Measurements from ENCODE around the gene ULK3. TPM values are rescaled to one million over a fixed set of nuclear protein-coding genes. Genes with fewer than 3 reads are reported as not detected.

Gene ULK3
- total RNA-seq, 1 donor from 2014 or later, result 58.0 TPM

DNA sequence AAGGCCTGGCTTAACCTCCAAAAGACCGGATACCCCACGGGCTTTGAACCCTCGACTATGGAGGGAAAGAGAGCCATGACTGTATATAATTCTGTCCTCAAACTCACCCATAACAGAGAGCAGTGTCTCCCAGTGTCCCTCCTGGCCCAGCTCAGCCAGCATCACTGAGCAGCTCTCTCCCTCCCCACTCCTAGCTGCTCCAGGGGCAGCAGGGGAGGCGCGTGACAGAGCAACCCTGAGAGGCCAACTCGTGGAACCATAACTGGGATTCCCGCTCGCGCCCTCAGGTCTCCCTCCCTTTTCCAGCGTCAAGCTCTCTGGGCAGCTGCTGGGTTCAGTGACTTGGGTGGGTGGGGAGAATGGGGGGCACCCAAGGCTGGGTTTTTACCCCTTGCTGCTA, 17.1 kb downstream of the ULK3 start:
- intact Hi-C loops (cut with micrococcal nuclease), result no loop called here

- intact Hi-C loops (cut with micrococcal nuclease), result no loop called here
Observed at GRCh38 chr15:74824976-74825375, 18.0 kb downstream of the ULK3 start.

DNA sequence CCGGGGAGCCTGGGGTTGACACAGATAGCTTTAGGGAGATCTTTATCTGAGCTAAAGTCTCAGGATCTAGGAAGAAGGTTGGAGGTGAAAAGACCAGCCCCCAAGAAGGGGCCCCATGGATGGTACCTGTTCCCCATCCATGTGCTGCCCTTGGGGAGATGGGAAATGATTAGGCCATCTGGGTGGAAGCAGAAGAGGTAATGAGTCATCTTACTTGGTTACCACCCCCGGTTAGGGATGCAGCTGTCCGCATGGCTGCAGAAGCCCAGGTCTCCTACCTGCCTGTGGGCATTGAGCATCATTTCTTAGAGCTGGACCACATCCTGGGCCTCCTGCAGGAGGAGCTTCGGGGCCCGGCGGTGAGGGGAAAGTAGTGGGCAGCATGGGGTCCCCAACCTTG, 19.6 kb downstream of the ULK3 start:
- intact Hi-C loops (cut with micrococcal nuclease), result no loop called here

GRCh38 chr15:74822233-74822632, 20.7 kb downstream of the ULK3 start:
- intact Hi-C loops (cut with micrococcal nuclease), result no loop called here

GRCh38 chr15:74821790-74822158, 21.2 kb downstream of the ULK3 start:
- intact Hi-C loops (cut with micrococcal nuclease), result no loop called here

DNA sequence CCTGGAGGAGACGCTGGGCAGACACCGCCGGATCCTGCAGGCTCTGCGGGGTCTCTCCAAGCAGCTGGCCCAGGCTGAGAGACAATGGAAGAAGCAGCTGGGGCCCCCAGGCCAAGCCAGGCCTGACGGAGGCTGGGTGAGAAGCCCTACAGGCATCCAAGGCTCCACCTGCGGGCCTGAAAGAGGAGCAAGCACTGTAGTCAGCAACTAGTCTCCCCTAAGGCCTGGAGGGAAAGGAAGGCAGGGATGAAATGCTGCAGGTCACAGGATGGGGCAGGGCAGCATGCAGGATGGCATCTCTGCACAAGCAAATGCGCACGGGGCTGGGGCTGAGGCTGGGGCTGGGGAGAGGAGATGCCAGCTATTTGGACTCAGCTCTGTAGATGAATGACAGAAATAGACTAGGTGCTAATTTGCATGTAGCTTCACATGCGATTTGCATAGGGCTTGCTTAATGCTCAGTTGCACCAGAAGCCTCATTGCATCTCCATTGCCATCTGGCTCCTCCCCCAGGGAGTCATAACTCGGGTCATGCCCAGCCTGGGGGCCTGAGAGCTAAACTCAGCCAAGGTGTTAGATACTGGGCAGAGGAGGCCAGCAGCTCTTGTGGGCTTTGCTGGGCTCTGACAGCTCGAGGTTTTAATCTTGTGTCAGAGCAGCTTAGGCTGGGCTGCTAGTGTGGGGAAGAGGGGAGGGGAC, 21.7 kb downstream of the ULK3 start:
- intact Hi-C loops (cut with micrococcal nuclease), result no loop called here

DNA sequence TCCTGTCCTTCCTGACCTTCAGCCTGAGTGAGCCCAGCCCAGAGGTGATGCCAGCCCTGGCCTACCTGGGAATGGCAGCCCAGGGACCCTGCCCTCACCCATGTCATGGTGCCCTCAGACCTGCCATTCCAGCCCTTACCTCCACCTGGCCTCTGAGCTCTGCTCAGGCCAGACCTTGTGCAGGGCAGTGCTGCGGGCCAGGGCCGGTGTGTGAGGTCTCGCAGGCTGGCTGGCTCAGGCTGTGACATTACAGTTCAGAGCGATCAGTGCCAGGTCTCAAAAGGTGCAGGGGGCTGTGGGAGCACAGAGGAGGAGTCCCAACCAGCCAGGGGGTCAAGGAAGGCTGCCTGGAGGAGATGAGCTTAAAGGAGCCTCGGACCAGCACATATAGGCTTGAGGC, 22.9 kb downstream of the ULK3 start:
- intact Hi-C loops (cut with micrococcal nuclease), result no loop called here

GRCh38 chr15:74817370-74817737, 25.6 kb downstream of the ULK3 start:
- intact Hi-C loops (cut with micrococcal nuclease), result no loop called here

GRCh38 chr15:74816624-74817369, 26.2 kb downstream of the ULK3 start:
- intact Hi-C loops (cut with micrococcal nuclease), result no loop called here

- intact Hi-C loops (cut with micrococcal nuclease), result no loop called here
Observed at GRCh38 chr15:74815961-74816360, 27.0 kb downstream of the ULK3 start.

- intact Hi-C loops (cut with micrococcal nuclease), result no loop called here
Observed at GRCh38 chr15:74815121-74815934, 27.6 kb downstream of the ULK3 start.

- intact Hi-C loops (cut with micrococcal nuclease), result no loop called here
Observed at GRCh38 chr15:74812533-74812932, 30.4 kb downstream of the ULK3 start, which contains the start of gene LMAN1L. Gene LMAN1L (plus strand): TSS chr15:74812835. CDS start chr15:74812855, 20 bp downstream.

DNA sequence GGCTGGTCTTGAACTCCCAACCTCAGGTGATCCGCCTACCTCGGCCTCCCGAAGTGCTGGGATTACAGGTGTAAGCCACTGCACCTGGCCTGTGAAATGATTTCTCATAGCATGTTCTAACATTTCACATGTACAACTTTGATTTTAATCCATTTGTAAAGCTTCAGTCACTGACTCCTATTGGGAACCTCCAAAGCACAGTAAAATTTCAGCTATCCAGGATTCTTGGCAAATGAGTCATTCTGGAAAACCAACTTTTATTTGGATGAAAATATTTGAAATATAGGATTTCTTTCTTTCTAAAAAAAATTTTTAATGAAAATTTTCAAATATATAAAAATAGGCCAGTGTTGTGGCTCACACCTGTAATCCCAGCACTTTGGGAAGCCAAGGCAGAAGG, 33.0 kb downstream of the ULK3 start:
- intact Hi-C loops (cut with micrococcal nuclease), result no loop called here

- intact Hi-C loops (cut with micrococcal nuclease), result no loop called here
Observed at GRCh38 chr15:74809242-74809641, 33.7 kb downstream of the ULK3 start.

- intact Hi-C loops (cut with micrococcal nuclease), result no loop called here
Observed at GRCh38 chr15:74808840-74809229, 34.1 kb downstream of the ULK3 start.

GRCh38 chr15:74808078-74808839, 34.7 kb downstream of the ULK3 start:
- intact Hi-C loops (cut with micrococcal nuclease), result no loop called here

DNA sequence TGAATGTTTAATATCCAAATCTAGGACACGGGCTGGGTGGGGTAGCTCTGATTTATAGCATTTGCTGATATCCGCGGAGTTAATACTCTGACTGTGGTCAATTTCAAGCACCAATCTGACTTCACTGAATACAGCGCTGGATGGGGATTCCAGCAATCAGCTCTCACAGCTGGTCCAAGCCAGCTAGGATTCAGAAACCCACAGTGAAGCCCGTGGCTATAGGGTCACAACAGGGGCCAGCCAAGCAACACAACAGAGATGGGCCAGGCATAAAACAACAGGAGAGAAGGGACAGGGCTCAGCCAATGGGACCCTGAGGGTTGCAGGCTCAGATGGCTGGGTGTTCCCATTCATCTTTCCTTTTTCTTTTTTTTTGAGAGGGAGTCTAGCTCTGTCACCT, 35.7 kb downstream of the ULK3 start:
- intact Hi-C loops (cut with micrococcal nuclease), result no loop called here

DNA sequence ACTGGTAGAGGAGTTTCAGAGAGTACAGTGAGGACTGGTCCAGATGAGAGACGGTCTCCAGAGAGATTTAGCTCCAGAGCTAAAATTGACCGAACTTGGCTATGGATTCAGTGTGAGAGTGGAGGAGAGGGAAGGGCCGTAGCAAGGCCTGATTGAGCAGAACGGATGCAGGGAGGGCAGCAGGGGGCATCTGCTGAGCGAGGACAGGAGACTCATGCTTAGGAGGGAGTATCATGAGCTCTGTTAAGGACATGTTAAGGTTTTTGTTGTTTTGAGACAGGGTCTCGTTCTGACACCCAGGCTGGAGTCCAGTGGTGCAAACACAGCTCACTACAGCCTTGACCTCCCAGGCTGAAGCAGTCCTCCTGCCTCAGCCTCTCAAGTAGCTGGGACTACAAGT, 38.0 kb downstream of the ULK3 start:
- intact Hi-C loops (cut with micrococcal nuclease), result no loop called here

DNA sequence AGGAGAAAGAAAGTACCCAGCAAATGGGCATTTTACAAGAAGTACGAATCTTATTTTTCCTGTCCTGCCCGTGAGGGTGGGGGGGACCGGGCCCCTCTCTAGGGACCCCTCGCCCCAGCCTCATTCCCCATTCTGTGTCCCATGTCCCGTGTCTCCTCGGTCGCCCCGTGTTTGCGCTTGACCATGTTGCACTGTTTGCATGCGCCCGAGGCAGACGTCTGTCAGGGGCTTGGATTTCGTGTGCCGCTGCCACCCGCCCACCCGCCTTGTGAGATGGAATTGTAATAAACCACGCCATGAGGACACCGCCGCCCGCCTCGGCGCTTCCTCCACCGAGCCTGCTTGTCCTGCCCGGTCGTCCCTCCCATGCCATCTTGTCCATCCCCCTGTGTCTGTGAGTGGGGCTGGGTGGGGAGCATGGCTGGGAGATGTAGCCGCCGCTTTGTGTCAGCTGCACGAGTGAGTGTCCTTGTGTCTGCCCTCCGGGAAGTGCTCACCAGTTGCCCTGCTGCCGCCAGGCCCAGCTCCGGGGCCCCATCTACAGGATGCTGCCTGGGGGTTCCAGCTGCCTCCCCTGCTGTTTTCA, 40.0 kb downstream of the ULK3 start:
- intact Hi-C loops (cut with micrococcal nuclease), result no loop called here

DNA sequence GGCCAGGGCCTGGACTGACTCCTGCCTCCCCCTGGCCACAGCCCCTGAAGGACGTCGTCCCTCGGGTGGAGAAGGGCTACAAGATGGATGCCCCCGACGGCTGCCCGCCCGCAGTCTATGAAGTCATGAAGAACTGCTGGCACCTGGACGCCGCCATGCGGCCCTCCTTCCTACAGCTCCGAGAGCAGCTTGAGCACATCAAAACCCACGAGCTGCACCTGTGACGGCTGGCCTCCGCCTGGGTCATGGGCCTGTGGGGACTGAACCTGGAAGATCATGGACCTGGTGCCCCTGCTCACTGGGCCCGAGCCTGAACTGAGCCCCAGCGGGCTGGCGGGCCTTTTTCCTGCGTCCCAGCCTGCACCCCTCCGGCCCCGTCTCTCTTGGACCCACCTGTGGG, 40.7 kb downstream of the ULK3 start:
- intact Hi-C loops (cut with micrococcal nuclease), result no loop called here

All from T-helper 1 cell treated with Interleukin-12 subunit alpha and Interleukin-12 subunit beta and Interleukin-4 antibody, amounts not matched to agents 30 ng/mL and 1 ng/mL, for 36 hours (primary cell).